Astrocyte of the spinal cord (primary cell): Measurements from ENCODE around the gene EPPIN.

Source experiments
- DNase-seq: peaks from one replicate; pipeline ENCODE4 v3.0.0; 2011; ENCODE audit warnings: low read depth, low spot score
- H3K4me3 ChIP-seq: 2 replicates; pipeline ENCODE4 v1.5.1; 2011; ENCODE audit warnings: low read depth, mild to moderate bottlenecking, low read length, moderate library complexity
- in situ Hi-C: cut with HindIII; loops from 2 replicates; pipeline ENCODE4 v1.10.0; 2017; ENCODE audit warnings: low sequenced_read_pairs
- TF ChIP-seq, protein P1 (sequence below): IDR thresholded peaks from 2 replicates; pipeline ENCODE4 v1.5.1; 2012; ENCODE audit warnings: low read depth, mild to moderate bottlenecking, low read length, inconsistent platforms

Gene EPPIN

DNA sequence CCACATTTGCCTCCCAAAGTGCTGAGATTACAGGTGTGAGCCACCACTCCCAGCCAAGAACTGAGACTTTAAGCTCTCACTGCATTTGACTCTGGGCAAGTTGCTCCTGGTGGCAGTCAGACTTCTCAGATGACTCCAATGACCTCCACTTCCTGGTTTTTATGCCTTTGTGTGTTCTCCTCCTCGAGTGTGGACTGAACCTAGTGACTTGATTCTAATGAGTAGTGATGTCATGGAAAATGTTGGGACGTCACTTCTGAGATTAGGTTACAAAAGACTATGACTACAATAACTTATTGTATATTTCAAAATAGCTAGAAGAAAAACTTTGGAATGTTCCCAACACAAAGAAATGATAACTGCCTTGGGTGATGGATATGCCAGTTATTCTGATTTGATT, 43.8 kb downstream of the EPPIN start:
- TF ChIP-seq, protein P1, sequence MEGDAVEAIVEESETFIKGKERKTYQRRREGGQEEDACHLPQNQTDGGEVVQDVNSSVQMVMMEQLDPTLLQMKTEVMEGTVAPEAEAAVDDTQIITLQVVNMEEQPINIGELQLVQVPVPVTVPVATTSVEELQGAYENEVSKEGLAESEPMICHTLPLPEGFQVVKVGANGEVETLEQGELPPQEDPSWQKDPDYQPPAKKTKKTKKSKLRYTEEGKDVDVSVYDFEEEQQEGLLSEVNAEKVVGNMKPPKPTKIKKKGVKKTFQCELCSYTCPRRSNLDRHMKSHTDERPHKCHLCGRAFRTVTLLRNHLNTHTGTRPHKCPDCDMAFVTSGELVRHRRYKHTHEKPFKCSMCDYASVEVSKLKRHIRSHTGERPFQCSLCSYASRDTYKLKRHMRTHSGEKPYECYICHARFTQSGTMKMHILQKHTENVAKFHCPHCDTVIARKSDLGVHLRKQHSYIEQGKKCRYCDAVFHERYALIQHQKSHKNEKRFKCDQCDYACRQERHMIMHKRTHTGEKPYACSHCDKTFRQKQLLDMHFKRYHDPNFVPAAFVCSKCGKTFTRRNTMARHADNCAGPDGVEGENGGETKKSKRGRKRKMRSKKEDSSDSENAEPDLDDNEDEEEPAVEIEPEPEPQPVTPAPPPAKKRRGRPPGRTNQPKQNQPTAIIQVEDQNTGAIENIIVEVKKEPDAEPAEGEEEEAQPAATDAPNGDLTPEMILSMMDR, result no peak
- no peak for DNase-seq
- no peak overlapping the region for H3K4me3 ChIP-seq
- in situ Hi-C loops, result no loop called here

DNA sequence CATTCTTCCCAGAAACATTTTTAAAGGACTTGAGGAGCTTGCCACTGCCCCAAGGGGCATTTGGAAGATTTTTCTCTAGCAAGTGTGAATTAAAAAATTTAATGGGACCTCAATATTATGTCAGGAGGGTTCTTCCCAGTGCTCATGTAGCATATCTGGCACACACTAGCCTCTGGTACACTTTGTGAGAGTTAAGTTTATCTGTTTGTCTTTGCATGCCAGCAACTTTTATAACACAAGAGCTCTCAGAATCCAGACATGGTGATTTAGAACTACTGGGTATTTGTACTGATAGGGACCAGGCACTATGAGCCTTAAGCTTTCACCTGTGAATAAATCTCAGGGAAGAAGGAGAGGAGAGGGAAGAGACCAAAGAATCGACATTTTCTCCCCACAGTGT, 44.6 kb downstream of the EPPIN start:
- DNase-seq, result no peak
- in situ Hi-C loops, result no loop called here
- H3K4me3 ChIP-seq, result no peak overlapping the region
- TF ChIP-seq, protein P1, result no peak

DNA sequence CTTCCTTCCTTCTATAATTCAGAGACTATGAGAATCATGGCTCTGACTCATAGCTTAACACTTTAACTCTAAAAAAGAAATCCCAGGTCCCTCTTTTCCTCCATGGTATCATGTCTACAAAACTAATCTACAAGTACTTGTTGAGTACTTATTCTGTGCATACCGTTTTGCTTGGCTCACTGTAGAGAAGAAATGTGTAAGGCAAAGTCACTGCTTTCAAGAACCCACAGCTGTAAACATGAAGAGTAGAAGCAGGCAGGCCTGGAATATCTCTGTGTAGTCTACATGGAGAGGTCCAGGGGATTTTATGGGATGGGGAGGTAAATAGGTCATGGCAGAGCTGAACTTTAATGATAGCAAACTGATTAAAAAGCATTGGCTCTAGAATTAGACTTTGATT, 45.6 kb downstream of the EPPIN start:
- in situ Hi-C loops, result no loop called here
- no peak for DNase-seq
- TF ChIP-seq, protein P1, result no peak
- H3K4me3 ChIP-seq, result no peak overlapping the region

DNA sequence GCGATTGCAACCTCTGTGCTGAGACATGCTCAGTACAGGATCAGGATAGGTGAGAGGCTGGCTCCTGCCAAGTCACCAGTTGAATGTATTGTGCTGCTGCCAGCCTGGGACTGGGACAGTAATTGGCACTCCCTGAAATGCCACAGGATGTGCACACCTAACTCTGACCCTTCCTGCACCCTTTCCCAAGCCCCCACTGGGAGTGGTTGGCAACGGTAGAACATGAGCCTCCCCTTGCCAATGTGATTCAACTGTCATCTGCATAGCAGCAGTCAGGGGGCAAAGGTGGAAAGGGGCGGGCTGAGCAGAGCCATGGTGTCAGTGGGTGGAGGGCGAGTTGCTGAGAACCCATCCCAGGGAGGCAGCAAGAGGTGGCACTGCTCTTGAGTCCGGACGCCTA, 47.2 kb downstream of the EPPIN start:
- no peak for DNase-seq
- in situ Hi-C loops, result no loop called here
- H3K4me3 ChIP-seq, result no peak overlapping the region
- TF ChIP-seq, protein P1, result no peak

DNA sequence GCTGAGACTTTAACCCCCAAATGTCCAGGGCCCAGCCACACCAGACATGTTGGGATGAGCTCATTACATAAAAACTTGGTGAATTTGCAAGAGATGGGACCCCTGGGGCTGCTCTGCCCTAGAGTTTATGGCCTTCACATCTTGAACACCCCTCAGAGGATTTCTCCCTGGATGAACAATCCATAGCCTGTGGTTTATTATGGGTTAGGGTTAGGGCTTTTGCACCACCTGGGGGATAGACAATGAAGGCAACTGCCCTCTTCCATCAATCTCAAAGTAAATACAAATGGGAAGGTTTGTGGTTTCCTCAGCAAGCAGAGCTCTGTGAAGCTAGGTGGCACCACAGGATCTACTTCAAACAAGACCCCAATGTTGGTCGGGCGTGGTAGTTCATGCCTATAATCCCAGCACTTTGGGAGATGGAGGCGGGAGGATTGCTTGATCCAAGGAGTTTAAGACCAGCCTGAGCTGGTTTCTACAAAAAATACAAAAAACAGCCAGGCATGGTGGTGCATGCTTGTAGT, 49.2 kb downstream of the EPPIN start:
- in situ Hi-C loops, result no loop called here
- DNase-seq, result no peak
- TF ChIP-seq, protein P1, result no peak
- no peak overlapping the region for H3K4me3 ChIP-seq

DNA sequence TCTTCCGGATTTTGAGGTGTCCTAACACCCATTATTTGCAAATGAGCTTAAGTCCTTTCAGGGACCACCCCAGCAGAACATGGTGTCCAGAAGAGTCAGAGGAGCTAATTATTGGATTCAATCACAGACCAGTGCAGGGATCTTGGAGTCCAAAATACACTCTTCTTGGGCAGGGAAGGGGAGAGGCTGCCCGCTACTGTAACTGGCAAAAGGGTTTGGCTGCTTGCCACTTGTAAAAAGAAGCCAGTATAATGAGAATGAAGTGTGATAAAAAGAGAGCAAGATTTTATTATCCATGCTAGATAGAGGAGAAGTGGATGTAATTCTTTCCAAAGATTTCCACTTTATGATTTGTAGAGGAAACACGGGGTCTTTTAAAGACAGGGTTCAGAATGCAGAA, 51.0 kb downstream of the EPPIN start:
- no peak overlapping the region for H3K4me3 ChIP-seq
- DNase-seq, result no peak
- TF ChIP-seq, protein P1, result no peak
- in situ Hi-C loops, result no loop called here

DNA sequence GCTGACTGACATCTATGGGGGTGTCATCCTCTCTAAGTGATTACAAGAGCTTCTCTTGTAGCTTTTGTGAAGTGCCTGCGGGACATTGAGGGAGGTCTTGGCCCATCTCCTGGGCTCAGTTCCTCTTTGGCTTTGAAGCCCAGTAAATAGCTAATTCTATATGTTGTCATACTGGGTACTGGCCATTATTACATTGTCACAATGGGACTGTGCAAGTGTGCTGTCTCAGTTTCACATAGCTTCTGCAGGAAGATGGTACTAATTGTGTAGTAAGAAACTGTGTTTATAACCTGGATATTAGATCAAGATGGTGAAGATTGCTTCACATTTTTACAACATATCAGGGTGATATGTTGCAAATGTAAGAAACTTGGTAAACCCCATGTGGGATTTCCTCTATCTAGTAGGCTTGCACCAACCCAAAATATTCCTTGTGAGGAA, 51.7 kb downstream of the EPPIN start:
- TF ChIP-seq, protein P1, result no peak
- in situ Hi-C loops, result no loop called here
- H3K4me3 ChIP-seq, result no peak overlapping the region
- no peak for DNase-seq
